Small intestine (tissue), 7 donors: Measurements from ENCODE around the gene CCDC175. TPM values are rescaled to one million over a fixed set of nuclear protein-coding genes. Genes with fewer than 3 reads are reported as not detected.

Experiments
- DNase-seq, 2 donors: peaks; one replicate each; pipeline versions ENCODE4 v3.0.0 to v3.0.0-alpha.2; 2013
- FAIRE-seq: peaks from 2 replicates; lab custom pipeline; 2012; peaks lifted over from hg19 to GRCh38; lab: Jason Lieb, UNC
- H3K27ac ChIP-seq, 3 donors: one replicate each; pipeline ENCODE4 v1.5.1; 2013; ENCODE audit warnings: low read length in 2 of 3, mild to moderate bottlenecking in 2 of 3, control low read depth in 1 of 3, inconsistent platforms in 1 of 3, low read depth in 1 of 3, moderate library complexity in 1 of 3
- H3K27me3 ChIP-seq, 3 donors: one replicate each; pipeline ENCODE4 v1.6.1; 2013; ENCODE audit warnings: low read length in 3 of 3, inconsistent platforms in 1 of 3; ENCODE audit not compliant: control insufficient read depth in 3 of 3, insufficient read depth in 3 of 3
- H3K36me3 ChIP-seq, 3 donors: one replicate each; pipeline ENCODE4 v1.6.1; 2013; ENCODE audit warnings: low read length in 3 of 3, inconsistent platforms in 1 of 3, low read depth in 1 of 3, mild to moderate bottlenecking in 1 of 3, moderate library complexity in 1 of 3; ENCODE audit not compliant: control insufficient read depth in 3 of 3, insufficient read depth in 2 of 3
- H3K4me1 ChIP-seq, 3 donors: one replicate each; pipeline ENCODE4 v1.6.1; 2013; ENCODE audit warnings: low read length in 2 of 3, inconsistent platforms in 1 of 3, low read depth in 1 of 3, mild to moderate bottlenecking in 1 of 3, moderate library complexity in 1 of 3; ENCODE audit not compliant: control insufficient read depth in 3 of 3, insufficient read depth in 2 of 3
- H3K4me3 ChIP-seq, 3 donors: one replicate each; pipeline ENCODE4 v1.5.1; 2013; ENCODE audit warnings: low read length in 3 of 3, control low read depth in 1 of 3, inconsistent platforms in 1 of 3, low read depth in 1 of 3, mild to moderate bottlenecking in 1 of 3, moderate library complexity in 1 of 3
- H3K9me3 ChIP-seq, 2 donors: one replicate each; pipeline ENCODE4 v1.6.1; 2013; ENCODE audit warnings: low read depth in 1 of 2, low read length in 1 of 2; ENCODE audit not compliant: control insufficient read depth in 2 of 2, insufficient read depth in 1 of 2
- WGBS, 3 donors: extraction: QIAGEN DNeasy Blood & Tissue Kit; methylation state at CpG; one replicate each; pipeline ENCODE4 v1.1.7; 2013; 5-methylcytosine and 5-hydroxymethylcytosine counted together
- polyA plus RNA-seq, 4 donors: library from polyadenylated mRNA; stranded (reverse) in 3 of 4; unstranded in 1 of 4; fragments of 200-250 nt in 3 of 4; fragments of 120-200 nt in 1 of 4; gene quantifications; one replicate each; pipeline versions ENCODE4 v1.2.1 to v1.2.3, GENCODE V29; 2013
- donor health status: healthy with polysubstance abuse.
- donor health status: control.
- donor health status: control.
- donor health status: Bipolar disorder and iron deficiency.
- donor health status: healthy.

The CCDC175 gene
- polyA plus RNA-seq, 4 donors, result 2.8 TPM; not detected in 3

GRCh38 chr14:59455411-59455810 lies 121.2 kb downstream of the CCDC175 start:
- WGBS, 3 donors, result 95 to 97% (median 97%) methylated on average over 1 of the region's 1 CpG
- Histone ChIP-seq H3K9me3 (no peaks in the 10 kb centered on the region), H3K4me3 (no peak overlapping the region), H3K36me3 (no peaks in the 10 kb centered on the region), H3K27ac (no peak overlapping the region), H3K4me1 (no peaks in the 10 kb centered on the region), H3K27me3 (no peaks in the 10 kb centered on the region)
- FAIRE-seq (no peak), DNase-seq (no peak)

Other genes with a start within 250 kb of the CCDC175 start
- gene GPR135, start 111.4 kb downstream of the CCDC175 start, polyA plus RNA-seq, result 1 to 10 TPM in 1 of 4 donors, under 1 TPM in 2, not detected in 1; 0.22 to 2.9 (median 0.39) TPM
- gene L3HYPDH, start 92.4 kb downstream of the CCDC175 start, polyA plus RNA-seq, result 10 to 100 TPM in 2 of 4 donors, 1 to 10 TPM in 2; 7.5 to 40.8 (median 15.4) TPM
- gene JKAMP, start 92.3 kb downstream of the CCDC175 start, polyA plus RNA-seq, result 10 to 100 TPM; 12.7 to 57.3 (median 22.7) TPM